ENCODE measurements around the gene TMCO4. TPM values are rescaled to one million over a fixed set of nuclear protein-coding genes. Genes with fewer than 3 reads are reported as not detected.

TMCO4 gene
- total RNA-seq, 1 donor from 2014 or later, result not detected

DNA sequence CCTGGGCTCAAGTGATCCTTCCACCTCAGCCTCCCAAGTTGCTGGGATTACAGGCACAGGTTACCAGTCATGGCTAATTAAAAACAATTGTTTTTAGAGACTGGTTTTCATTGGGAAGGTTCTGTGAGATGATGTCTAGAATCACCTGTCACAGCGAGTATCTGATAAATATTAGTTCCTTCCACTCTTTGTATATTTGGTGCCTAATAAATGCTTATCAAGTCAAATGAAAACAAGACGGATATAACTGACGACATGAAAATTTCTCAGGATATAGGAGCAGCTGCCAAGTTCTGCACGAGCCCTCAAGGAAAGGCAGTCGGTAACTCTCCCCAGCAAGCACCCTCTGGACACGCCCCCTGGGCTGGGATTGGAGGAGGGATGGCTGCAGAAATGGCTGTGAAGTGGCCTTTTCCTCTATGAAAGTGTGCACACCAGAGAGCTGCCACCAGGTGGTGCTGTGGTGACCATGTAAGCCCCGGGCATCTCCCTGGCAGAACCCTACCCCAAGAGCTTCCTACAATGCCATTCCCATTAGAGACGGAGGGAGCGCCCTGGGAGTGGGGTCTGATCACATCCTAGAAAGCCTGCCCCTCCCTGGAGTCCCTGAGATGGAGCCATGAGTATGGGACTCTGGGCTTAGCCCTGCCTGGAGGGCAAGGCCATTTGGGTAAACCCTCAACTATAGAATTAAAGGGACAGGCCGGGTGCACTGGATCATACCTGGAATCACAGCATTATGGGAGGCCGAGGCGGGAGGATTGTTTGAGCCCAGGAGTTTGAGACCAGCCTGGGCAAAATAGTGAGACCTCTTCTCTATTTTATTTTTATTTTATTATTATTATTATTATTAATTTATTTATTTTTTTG is 84.1 kb downstream of the TMCO4 start:
- peak; percentile 98 for DNase-seq
- peaks cover 3% of the 10 kb centered on the region for H3K4me1 Mint-ChIP-seq (ENCODE audit: low read depth, unreplicated experiment)
- H3K27ac Mint-ChIP-seq (ENCODE audit: unreplicated experiment), result peak overlapping the region; percentile 20
- peak; percentile 85 for TF ChIP-seq CTCF (IDR thresholded peaks at IDR 0.05; ENCODE audit: partially characterized antibody, unreplicated experiment)
- H3K27me3 Mint-ChIP-seq (ENCODE audit: unreplicated experiment), result peaks cover 4% of the 10 kb centered on the region
- no peaks in the 10 kb centered on the region for H3K36me3 Mint-ChIP-seq (ENCODE audit: unreplicated experiment)
- H3K9me3 Mint-ChIP-seq (ENCODE audit: unreplicated experiment), result peaks cover 4% of the 10 kb centered on the region
- H3K4me3 Mint-ChIP-seq (ENCODE audit: unreplicated experiment), result no peak overlapping the region

DNA sequence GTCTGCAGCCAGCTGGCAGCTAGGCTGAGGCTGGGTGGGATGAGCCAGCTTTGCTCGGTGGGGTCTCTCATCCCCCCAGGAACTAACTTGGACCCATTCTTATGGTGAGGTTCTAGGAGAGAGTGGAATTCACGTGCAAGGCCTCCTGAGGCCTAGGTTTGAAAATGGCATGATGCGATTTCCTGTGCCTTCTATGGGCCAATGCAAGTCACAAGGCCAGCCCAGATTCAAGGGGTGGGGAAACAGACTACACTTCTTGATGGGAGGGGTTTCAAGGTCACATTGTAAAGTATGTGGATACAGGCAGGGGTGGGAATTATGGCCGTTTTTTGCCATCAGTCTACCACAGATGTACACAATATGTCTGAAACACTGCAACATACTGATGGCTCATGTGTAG is 86.8 kb downstream of the TMCO4 start:
- Mint-ChIP-seq H3K4me1 (ENCODE audit: low read depth, unreplicated experiment) (peaks cover 6% of the 10 kb centered on the region), H3K27ac (ENCODE audit: unreplicated experiment) (no peak overlapping the region), H3K27me3 (ENCODE audit: unreplicated experiment) (peaks cover 4% of the 10 kb centered on the region), H3K4me3 (ENCODE audit: unreplicated experiment) (no peak overlapping the region), H3K9me3 (ENCODE audit: unreplicated experiment) (peaks cover 4% of the 10 kb centered on the region), H3K36me3 (ENCODE audit: unreplicated experiment) (no peaks in the 10 kb centered on the region)
- no peak for TF ChIP-seq CTCF (IDR thresholded peaks at IDR 0.05; ENCODE audit: partially characterized antibody, unreplicated experiment)
- DNase-seq, result no peak

- Mint-ChIP-seq H3K27me3 (ENCODE audit: unreplicated experiment) (peaks cover 4% of the 10 kb centered on the region), H3K27ac (ENCODE audit: unreplicated experiment) (no peak overlapping the region), H3K4me3 (ENCODE audit: unreplicated experiment) (no peak overlapping the region), H3K9me3 (ENCODE audit: unreplicated experiment) (peaks cover 4% of the 10 kb centered on the region), H3K4me1 (ENCODE audit: low read depth, unreplicated experiment) (peaks cover 6% of the 10 kb centered on the region), H3K36me3 (ENCODE audit: unreplicated experiment) (no peaks in the 10 kb centered on the region)
- no peak for TF ChIP-seq CTCF (IDR thresholded peaks at IDR 0.05; ENCODE audit: partially characterized antibody, unreplicated experiment)
- DNase-seq, result no peak
Measured at GRCh38 chr1:19710825-19711611, 88.7 kb downstream of the TMCO4 start.

DNA sequence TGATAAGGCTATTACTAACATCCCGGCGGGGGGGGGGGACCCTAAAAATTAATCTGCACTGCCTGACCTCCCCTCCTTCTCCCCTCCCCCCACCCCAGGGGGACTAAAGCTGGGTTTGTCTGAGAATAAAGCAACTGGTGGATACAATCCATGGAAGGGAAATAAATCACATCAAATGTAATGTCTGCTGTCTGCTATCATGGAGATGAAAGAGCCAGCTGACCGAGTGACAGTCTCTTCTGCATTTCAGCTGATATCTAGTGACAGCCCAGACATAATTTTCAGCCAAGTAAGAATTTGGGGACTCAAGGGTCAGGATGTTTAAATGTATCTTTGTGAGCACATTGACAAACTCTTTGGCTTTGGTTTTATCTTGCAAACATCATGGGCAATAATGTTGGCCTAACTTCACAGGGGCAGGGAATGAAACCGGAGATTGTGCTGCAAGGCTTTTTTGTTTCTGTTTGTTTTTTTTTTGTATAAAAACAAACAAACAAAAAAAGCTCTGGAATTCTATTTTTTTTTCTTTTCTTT is 90.4 kb downstream of the TMCO4 start:
- H3K4me1 Mint-ChIP-seq (ENCODE audit: low read depth, unreplicated experiment), result peaks cover 6% of the 10 kb centered on the region
- TF ChIP-seq CTCF (IDR thresholded peaks at IDR 0.05; ENCODE audit: partially characterized antibody, unreplicated experiment), result no peak
- DNase-seq, result no peak
- no peak overlapping the region for H3K27ac Mint-ChIP-seq (ENCODE audit: unreplicated experiment)
- no peak overlapping the region for H3K4me3 Mint-ChIP-seq (ENCODE audit: unreplicated experiment)
- H3K36me3 Mint-ChIP-seq (ENCODE audit: unreplicated experiment), result no peaks in the 10 kb centered on the region
- peaks cover 4% of the 10 kb centered on the region for H3K27me3 Mint-ChIP-seq (ENCODE audit: unreplicated experiment)
- peaks cover 4% of the 10 kb centered on the region for H3K9me3 Mint-ChIP-seq (ENCODE audit: unreplicated experiment)
